Activated naive CD8-positive, alpha-beta T cell (primary cell): ENCODE measurements around the gene OR1A1.

ENCODE experiments used
- H3K27ac Mint-ChIP-seq: one replicate; pipeline ENCODE4 v1.8.0; 2021; ENCODE audit warnings: mixed read lengths
- H3K27me3 Mint-ChIP-seq: one replicate; pipeline ENCODE4 v1.8.0; 2021; ENCODE audit warnings: mixed read lengths
- H3K36me3 Mint-ChIP-seq: one replicate; pipeline ENCODE4 v1.8.0; 2021; ENCODE audit warnings: mixed read lengths
- H3K4me1 Mint-ChIP-seq: one replicate; pipeline ENCODE4 v1.8.0; 2021; ENCODE audit warnings: low read depth, mixed read lengths
- H3K4me3 Mint-ChIP-seq: one replicate; pipeline ENCODE4 v1.8.0; 2021; ENCODE audit warnings: mild to moderate bottlenecking, mixed read lengths
- H3K9me3 Mint-ChIP-seq: one replicate; pipeline ENCODE4 v1.8.0; 2021; ENCODE audit warnings: low read depth, mixed read lengths

OR1A1 gene

DNA sequence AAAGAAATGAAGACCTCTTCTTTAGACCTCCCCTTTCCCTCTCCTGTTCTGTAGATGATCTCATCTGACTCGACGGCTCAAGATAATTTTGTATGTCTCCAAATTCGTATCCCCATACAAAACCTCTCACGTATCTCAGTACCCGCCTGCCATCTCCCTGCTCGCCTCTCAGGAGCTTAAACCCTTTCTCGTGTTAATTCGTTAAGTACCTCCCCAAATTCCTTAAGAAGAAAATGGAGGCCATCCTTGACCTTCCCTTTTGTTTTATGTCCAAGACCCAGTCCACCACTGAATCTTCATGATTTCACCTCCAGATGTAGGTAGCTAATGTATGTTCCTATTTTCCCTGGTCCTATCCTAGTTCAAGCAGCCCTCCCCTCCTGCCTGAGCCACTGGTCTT lies 49.1 kb downstream of the OR1A1 start:
- Mint-ChIP-seq H3K36me3 (peaks cover 3% of the 10 kb centered on the region), H3K27ac (no peak overlapping the region), H3K4me1 (no peaks in the 10 kb centered on the region), H3K4me3 (no peak overlapping the region), H3K9me3 (peaks cover 13% of the 10 kb centered on the region), H3K27me3 (peaks cover 5% of the 10 kb centered on the region)

DNA sequence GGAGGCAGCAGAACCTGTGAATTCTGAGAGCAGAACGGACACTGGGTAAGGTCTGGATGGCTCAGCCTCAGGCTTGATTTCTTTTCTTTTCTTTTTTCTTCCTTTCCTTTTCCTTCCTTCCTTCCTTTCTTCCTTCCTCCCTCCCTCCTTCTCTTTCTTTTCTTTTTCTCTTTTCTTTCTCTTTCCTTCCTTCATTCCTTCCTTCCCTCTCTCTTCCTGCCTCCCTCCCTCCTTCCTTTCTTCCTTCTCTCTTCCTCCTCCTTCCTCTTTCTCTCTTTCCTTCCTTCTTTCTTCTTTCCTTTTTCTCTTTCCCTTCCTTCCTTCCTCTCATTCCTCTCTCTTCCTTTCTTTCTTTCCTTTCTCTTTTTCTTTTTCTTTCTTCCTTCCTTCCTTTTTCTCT lies 52.7 kb downstream of the OR1A1 start:
- Mint-ChIP-seq H3K27me3 (peaks cover 2% of the 10 kb centered on the region), H3K9me3 (peaks cover 7% of the 10 kb centered on the region), H3K27ac (no peak overlapping the region), H3K4me1 (no peaks in the 10 kb centered on the region), H3K36me3 (no peaks in the 10 kb centered on the region), H3K4me3 (no peak overlapping the region)

GRCh38 chr17:3260600-3260999 lies 53.1 kb downstream of the OR1A1 start:
- Mint-ChIP-seq H3K27ac (no peak overlapping the region), H3K27me3 (peaks cover 2% of the 10 kb centered on the region), H3K36me3 (no peaks in the 10 kb centered on the region), H3K4me3 (no peak overlapping the region), H3K4me1 (no peaks in the 10 kb centered on the region), H3K9me3 (peaks cover 7% of the 10 kb centered on the region)
